Ramos (cell line): ENCODE measurements around the gene VSNL1.

Experiments used
- in situ Hi-C: fragments of 300-500 bp; cut with MboI; formaldehyde crosslinking; loops from one replicate; pipeline ENCODE4 v1.14.3; 2022; ENCODE audit warnings: low sequenced_read_pairs; ENCODE audit not compliant: unreplicated experiment

Gene VSNL1

GRCh38 chr2:17605696-17606095 is 65.2 kb downstream of the VSNL1 start:
- in situ Hi-C loops: no loop called here

- in situ Hi-C loops: no loop called here
Measured at GRCh38 chr2:17606851-17607250, 66.4 kb downstream of the VSNL1 start.

- in situ Hi-C loops: no loop called here
Measured at GRCh38 chr2:17607379-17607778, 66.9 kb downstream of the VSNL1 start.

- in situ Hi-C loops: no loop called here
Measured at GRCh38 chr2:17608251-17608650, 67.8 kb downstream of the VSNL1 start.

GRCh38 chr2:17610521-17610920 is 70.0 kb downstream of the VSNL1 start:
- in situ Hi-C loops: no loop called here

- in situ Hi-C loops: no loop called here
Measured at GRCh38 chr2:17611036-17611435, 70.5 kb downstream of the VSNL1 start.

GRCh38 chr2:17614174-17614930 is 73.9 kb downstream of the VSNL1 start:
- in situ Hi-C loops: no loop called here

GRCh38 chr2:17615147-17615546 is 74.7 kb downstream of the VSNL1 start:
- in situ Hi-C loops: no loop called here

GRCh38 chr2:17615728-17616351 is 75.3 kb downstream of the VSNL1 start:
- in situ Hi-C loops: no loop called here

- in situ Hi-C loops: no loop called here
Measured at GRCh38 chr2:17616405-17616804, 75.9 kb downstream of the VSNL1 start.

GRCh38 chr2:17617516-17617915 is 77.0 kb downstream of the VSNL1 start:
- in situ Hi-C loops: no loop called here

- in situ Hi-C loops: no loop called here
Measured at GRCh38 chr2:17617955-17618354, 77.5 kb downstream of the VSNL1 start.

- in situ Hi-C loops: no loop called here
Measured at GRCh38 chr2:17620280-17620679, 79.8 kb downstream of the VSNL1 start.

GRCh38 chr2:17620841-17621240 is 80.3 kb downstream of the VSNL1 start:
- in situ Hi-C loops: no loop called here

- in situ Hi-C loops: no loop called here
Measured at GRCh38 chr2:17621781-17622180, 81.3 kb downstream of the VSNL1 start.

- in situ Hi-C loops: no loop called here
Measured at GRCh38 chr2:17625446-17625845, 85.0 kb downstream of the VSNL1 start.

GRCh38 chr2:17626986-17627385 is 86.5 kb downstream of the VSNL1 start:
- in situ Hi-C loops: no loop called here

GRCh38 chr2:17627434-17627833 is 86.9 kb downstream of the VSNL1 start:
- in situ Hi-C loops: no loop called here

- in situ Hi-C loops: no loop called here
Measured at GRCh38 chr2:17628349-17629261, 88.1 kb downstream of the VSNL1 start.

GRCh38 chr2:17630089-17630488 is 89.6 kb downstream of the VSNL1 start:
- in situ Hi-C loops: no loop called here

- in situ Hi-C loops: no loop called here
Measured at GRCh38 chr2:17634997-17635396, 94.5 kb downstream of the VSNL1 start.
